Forelimb muscle (tissue), 1 donor: Measurements from ENCODE around the gene SVEP1. TPM values are rescaled to one million over a fixed set of nuclear protein-coding genes. Genes with fewer than 3 reads are reported as not detected.
"Not testable (repeated sequence)": the region's sequence is repeated elsewhere in the genome, so short reads cannot be mapped to it uniquely, and the experiment has no call there.

ENCODE experiments used
- DNase-seq: peaks from one replicate; pipeline ENCODE4 v3.0.0-alpha.2; 2013; ENCODE audit warnings: low read depth
- polyA plus RNA-seq: library from polyadenylated mRNA; unstranded; fragments of 120-200 nt; gene quantifications from one replicate; pipeline ENCODE4 v1.2.1, GENCODE V29; 2013; ENCODE audit not compliant: insufficient read length

The SVEP1 gene
- polyA plus RNA-seq, 1 donor, result 16.9 TPM

GRCh38 chr9:110446171-110446570 is 133.4 kb downstream of the SVEP1 start:
- DNase-seq, result no peak

GRCh38 chr9:110444911-110445310 is 134.6 kb downstream of the SVEP1 start:
- DNase-seq, result no peak

DNA sequence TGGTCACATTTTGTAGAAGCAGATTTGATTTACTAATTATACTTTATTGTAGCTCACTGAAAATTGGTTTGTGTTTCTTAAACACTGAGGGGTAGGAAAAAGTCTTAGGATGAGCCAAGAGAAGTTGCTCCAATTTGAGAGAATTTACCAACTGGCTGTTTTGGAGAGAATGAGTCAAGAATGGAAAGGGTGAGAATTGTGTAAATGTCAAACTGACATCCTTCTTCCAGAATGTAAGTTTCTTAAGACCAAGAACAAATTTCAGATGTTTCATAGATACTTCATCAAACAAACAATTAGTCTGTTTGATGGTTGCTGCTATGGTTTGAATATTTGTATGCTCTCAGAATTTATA is 135.7 kb downstream of the SVEP1 start:
- no peak for DNase-seq

GRCh38 chr9:110443146-110443865 is 136.2 kb downstream of the SVEP1 start:
- no peak for DNase-seq

- DNase-seq, result no peak
Observed at GRCh38 chr9:110440796-110441195, 138.7 kb downstream of the SVEP1 start.

DNA sequence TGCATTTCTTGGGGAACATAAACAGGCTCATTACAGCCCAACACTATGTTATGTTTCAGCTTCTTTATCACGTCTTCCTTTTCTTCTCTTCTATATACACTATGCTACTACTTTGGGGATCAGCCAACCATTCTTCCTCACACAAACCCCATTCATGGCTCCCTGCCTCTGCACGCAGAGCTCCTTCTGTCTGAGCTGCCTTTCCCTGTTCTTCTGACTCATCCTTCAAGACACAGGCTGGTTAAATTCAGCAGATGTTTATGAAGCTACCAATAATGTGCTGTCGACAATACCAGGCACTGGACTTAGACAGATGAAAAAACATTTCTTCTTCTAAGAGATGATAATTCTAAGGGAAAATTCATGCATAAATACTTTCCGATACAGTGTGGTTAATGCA is 139.4 kb downstream of the SVEP1 start:
- no peak for DNase-seq

DNA sequence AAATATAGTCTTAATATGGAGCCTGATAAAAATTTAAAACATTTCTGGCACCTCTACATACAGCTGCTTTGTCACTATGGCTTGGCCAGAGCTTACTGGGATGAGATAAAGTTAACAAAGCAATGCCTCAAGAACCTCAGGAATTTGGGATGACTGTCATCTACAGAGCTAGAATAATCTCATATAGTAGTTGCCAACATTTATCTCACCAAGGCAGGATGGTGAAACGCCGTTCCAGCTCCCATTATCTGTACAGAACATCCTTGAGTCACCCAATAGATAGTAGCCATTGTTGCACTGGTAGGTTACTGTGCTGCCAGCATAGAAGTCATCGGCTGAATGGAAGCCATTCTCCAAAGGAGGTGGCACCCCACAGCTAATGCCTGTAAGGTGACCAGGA is 147.3 kb downstream of the SVEP1 start:
- DNase-seq, result no peak

DNA sequence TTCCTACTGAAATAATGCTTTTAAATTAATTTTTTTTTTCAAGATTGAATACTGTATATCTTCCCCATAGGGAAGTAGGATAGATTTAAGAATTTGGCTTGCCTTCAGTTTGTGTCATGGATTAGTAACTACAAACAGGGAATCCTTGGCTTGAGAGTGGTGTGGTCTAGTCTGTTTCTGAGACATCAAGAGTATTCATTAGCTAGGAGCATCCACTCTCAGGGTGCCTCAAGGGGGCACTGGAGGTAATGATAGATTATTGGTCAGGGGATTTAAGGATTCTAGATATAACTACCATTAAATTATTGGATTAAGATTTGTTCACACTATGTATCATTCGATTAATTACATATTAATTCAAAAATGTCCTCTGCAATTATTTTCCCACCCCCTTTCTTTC is 150.1 kb downstream of the SVEP1 start:
- no peak for DNase-seq

DNA sequence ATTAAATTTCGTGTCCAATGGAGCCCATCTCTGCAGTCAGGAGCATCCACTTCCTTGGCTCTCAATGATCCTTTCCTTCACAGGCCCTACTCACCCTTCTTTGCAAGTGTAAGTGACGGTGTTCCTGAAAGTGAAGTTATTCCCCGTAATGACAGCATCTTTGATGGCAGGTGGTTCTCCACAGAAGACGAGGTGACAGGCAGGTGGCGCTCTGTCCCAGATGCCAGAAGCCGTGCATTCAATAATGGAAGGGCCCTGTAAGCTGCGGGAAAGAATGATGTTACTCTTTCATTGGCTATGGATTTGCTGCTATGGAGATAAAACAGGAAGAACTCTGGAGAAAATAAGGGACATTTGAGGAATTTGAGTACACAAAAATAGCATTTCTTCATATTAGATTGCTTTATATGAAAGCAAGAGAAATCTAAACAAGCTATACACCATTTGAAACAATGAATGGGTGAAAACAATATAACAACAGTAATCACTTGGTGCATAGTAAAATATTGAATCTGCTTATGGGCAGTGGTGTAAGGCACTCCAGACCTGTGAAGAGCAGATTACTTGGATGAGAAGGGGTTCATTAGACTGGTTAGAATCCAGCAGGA is 151.9 kb downstream of the SVEP1 start:
- no peak for DNase-seq

DNA sequence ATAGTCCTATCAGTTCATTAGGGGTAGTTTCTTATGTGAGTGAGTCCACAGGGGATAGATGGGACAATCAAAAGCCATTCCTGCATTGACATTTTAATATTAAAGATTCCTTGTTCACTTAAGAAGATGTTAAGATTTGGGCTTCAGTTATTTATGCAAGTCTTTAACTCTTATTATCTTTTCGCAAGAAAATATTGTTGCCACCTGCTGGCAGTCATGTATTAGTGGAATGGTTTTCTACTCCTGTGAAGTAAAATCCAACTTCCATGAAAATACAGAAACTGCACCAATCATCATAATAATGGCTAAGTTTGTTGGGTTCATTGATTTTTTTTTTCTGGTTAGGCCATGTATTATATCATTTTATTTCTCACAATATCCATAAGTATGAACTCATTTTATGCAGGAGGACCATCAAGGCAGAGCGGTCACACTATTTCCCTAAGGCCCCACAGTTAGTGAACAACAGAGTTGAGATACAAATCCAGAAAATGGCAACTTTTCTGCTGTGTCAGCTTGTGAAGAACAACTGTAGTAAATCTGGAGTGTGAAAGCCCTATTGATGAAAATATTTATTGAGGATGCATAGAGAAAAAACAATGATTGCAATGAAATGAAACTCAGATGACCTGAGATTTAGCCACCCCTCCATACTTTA is 153.4 kb downstream of the SVEP1 start:
- no peak for DNase-seq

GRCh38 chr9:110414471-110414870 is 165.1 kb downstream of the SVEP1 start:
- DNase-seq, result no peak

GRCh38 chr9:110410961-110411360 is 168.6 kb downstream of the SVEP1 start:
- no peak for DNase-seq

GRCh38 chr9:110408598-110408997 is 170.9 kb downstream of the SVEP1 start:
- no peak for DNase-seq

GRCh38 chr9:110405858-110406443 is 173.6 kb downstream of the SVEP1 start:
- DNase-seq, result no peak

- no peak for DNase-seq
Observed at GRCh38 chr9:110404473-110404872, 175.1 kb downstream of the SVEP1 start.

GRCh38 chr9:110399983-110400382 is 179.6 kb downstream of the SVEP1 start:
- no peak for DNase-seq

- not testable (repeated sequence) for DNase-seq
Observed at GRCh38 chr9:110398992-110399391, 180.5 kb downstream of the SVEP1 start.

DNA sequence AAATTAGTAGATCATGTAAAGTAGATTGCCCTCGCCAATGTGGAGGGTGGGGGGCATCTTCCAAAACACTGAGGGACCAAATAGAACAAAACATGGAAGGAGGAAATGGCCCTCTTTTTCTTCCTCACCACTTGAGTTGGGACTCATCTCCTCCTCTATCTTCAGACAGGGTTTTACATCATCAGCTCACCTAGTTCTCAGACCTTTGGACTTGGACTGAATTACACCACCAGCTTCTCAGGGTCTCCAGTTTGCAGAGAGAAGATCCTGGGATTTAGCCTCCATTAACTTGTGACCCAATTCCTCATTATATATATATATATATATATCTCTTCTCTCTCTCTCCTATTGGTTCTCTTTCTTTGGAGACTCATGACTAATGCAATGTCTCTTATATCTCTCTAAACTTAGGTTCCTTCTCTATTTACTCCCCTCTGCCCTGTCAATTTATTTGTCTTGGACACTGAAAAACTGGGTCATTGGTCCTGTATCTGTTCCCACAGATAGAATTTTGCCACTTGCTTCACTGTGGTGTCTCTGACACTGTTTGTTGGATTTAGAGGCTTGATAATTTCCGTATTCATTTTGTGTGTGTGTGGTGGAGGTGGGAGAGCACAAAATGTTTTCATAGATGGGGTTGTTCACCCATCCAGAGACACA is 187.6 kb downstream of the SVEP1 start:
- no peak for DNase-seq

DNA sequence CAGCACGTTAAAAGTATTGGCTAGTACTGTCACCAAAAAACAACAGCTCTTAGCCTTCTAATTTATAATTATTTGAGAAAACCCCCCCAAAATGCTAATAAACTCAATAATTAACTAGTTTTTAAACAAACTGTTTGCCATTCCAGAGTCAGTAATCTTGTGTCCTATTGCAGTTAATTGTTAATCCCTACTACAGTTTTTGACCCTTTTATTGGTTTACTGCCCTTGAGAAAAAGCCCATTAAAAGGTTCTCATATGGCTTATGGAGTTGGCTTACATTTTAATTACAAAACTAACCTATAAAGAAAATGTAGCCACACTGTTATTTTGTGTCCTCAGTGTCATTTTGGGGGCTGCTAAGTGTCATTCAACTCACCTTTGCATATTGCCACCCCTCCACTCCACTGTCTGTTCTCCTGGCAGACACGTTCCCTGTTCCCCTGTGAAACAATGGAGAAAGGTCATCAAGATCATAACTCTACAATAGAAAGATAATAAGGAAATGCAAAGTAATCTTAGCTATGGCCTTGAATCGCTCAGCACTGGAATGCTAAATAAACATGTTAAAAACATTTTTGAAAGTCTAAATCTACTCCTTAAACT is 190.3 kb downstream of the SVEP1 start:
- no peak for DNase-seq

DNA sequence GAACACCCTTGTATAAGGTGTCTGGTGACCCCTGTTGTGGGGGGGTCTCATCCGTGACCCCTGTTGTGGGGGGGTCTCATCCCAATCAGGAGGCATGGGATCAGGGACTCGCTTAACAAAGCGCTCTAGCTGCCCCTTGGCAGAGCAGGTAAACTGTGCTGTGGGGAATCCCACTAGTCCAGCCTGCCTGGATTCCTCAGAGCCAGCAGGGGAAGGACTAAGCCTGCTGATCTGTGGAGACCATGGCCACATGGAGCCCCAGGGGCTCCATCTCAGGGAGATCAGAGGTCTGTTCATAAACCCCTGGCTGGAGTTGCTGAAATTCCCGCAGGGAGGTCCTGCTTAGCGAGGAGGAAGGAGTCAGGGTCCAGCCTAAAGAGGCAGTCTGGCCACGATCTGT is 196.1 kb downstream of the SVEP1 start:
- DNase-seq, result no peak

GRCh38 chr9:110382731-110383130 is 196.8 kb downstream of the SVEP1 start:
- no peak for DNase-seq
